A204.1 (cell line): ENCODE measurements around the gene CFAP299.
"Not testable (repeated sequence)": the region's sequence is repeated elsewhere in the genome, so short reads cannot be mapped to it uniquely, and the experiment has no call there.

ENCODE experiments used
- FAIRE-seq: peaks from 2 replicates; lab custom pipeline; 2012; peaks lifted over from hg19 to GRCh38; lab: Jason Lieb, UNC

CFAP299 gene

DNA sequence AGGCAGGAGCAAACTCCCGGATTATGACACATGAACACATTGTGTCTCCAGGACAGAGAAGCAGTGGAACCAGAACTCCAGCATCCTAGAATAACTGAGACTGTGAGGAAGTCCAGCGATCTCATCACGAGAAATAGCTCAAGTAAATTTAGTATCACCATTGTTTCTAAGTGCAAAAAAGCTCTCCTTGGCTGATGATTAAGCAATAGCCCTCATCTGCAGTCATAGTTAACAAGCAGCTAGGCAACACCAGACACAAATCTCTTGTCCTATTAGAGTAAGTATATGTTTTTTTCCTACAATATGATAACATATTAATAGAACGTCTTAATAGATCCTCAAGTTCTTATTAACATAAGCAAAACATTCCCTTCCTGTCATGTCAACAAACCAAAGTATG lies 2.4 kb upstream of the CFAP299 start:
- no peak for FAIRE-seq

DNA sequence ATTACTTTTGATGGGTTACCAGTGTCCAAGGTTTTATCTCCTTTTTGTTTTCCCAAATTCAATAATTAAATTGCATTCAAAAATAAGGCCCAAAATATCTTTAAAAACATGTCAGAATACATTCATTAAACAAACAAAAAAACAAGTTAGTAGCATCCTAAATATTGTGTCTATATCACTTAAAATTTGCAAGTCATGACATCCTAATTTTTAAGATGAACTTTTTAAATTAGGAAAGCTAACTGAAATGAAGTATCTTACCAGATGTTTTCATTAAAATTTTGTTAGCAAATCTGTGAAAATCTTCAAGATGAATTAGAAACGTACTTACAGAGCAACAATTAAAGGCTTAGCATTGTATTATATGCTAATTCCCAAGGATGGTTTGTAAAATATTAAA lies 962 bp upstream of the CFAP299 start:
- FAIRE-seq, result no peak

DNA sequence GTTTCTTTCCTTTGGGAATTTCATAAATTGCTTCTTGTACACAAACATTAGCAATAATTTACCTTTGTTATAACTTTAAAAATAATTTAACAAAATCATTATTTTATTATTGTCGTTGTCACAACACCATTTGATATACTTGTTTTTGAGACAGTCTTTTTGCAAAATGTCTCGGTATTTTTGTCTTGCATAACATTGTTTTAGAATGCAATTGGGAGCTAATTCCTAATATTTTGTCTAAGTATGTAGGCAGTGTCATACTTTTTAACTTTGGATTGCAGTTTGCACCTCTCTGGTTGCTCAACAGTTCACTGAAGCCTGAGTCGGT lies 340 bp upstream of the CFAP299 start:
- no peak for FAIRE-seq

DNA sequence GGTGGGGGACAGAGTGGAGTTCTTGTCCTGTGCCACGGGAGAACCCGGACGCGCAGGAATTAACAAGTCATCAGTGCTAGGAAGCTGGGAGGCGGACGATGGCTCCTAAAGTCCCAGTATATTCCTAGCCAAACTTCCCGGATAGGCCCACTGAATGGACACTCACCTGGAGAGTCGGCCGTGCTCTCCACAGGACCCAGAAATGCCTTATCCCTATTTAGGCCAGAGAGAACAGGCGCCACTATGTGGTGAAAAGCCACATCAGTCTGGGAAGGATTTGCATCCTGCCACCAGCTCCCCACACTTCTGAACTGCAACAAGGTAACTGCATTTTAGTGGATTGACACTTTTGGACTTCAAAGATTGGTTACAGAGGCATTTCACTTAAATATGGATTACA lies 1.1 kb downstream of the CFAP299 start:
- no peak for FAIRE-seq

- FAIRE-seq, result no peak
These were observed 4.5 kb downstream of the CFAP299 start for GRCh38 chr4:80340036-80340435.

GRCh38 chr4:80342684-80343083 lies 7.2 kb downstream of the CFAP299 start:
- FAIRE-seq, result not testable (repeated sequence)

GRCh38 chr4:80343887-80344286 lies 8.4 kb downstream of the CFAP299 start:
- no peak for FAIRE-seq

GRCh38 chr4:80360084-80360483 lies 24.6 kb downstream of the CFAP299 start:
- no peak for FAIRE-seq

- FAIRE-seq, result no peak
These were observed 25.4 kb downstream of the CFAP299 start for GRCh38 chr4:80360900-80361299.

GRCh38 chr4:80361329-80361900 lies 25.9 kb downstream of the CFAP299 start:
- FAIRE-seq, result peak; percentile 92

DNA sequence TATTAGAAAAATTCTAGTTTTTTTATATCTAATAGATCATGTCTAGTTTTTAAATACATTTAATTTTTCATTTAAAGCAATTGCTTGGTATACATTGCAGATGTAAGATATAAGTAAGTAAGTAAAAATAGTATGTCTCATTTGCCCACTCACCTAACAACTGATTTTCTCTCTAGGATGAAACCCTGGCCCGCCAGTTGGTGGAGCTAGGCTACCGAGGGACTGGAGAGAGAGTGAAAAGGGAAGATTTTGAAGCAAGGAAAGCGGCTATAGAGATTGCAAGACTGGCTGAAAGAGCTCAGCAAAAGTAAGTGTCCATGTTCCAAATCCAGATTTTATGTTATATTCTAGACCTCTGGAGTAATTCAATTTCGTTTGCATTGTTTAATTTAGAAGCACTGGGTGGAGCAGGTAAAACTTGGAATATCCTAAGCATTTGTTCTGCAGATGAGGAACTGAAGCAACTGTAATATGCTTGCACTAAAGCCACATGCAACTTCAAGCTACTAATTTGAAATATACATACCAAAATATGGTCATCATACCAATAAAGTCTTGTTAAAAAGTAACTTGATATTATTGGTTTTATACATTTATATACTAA lies 27.1 kb downstream of the CFAP299 start:
- peak; percentile 80 for FAIRE-seq

DNA sequence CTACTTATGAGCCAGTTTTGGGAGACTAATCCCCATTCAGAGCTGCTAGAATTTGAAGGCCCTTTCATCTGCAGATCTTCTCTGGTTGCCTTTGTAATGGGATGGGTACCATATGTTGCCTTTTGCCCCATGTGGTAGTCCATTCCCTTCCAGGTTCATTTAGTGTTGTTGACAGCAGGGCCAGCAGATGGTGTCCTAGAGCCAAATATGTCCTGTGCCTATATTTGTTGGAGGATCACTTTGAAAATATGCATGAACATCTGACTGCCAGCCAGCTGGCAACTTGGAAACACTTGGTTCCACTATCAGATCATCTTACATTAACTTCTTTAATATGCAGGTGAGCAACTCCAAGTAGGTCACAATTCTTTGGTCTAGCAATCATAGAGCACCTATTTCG lies 30.4 kb downstream of the CFAP299 start:
- no peak for FAIRE-seq

DNA sequence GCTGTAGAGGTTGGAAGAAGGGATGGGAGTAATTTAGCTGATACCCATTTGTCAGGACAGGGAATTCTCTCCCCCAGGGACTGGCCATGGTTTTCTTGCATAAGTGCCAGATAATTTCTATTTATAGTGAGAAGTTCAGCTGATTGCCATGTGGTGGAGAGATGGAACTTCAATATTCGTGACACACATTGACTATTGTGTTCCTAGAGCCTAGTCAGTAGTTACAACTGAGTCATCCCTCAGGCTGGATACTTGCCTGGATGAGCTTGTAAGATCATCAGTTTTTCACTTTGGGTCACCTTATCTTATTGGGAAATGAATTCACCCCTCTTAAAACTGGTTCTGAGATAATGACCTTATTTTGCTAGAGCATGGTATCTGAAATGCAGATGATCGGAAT lies 32.2 kb downstream of the CFAP299 start:
- no peak for FAIRE-seq

GRCh38 chr4:80370635-80371034 lies 35.1 kb downstream of the CFAP299 start:
- FAIRE-seq, result no peak

- no peak for FAIRE-seq
These were observed 35.5 kb downstream of the CFAP299 start for GRCh38 chr4:80371046-80371445.

DNA sequence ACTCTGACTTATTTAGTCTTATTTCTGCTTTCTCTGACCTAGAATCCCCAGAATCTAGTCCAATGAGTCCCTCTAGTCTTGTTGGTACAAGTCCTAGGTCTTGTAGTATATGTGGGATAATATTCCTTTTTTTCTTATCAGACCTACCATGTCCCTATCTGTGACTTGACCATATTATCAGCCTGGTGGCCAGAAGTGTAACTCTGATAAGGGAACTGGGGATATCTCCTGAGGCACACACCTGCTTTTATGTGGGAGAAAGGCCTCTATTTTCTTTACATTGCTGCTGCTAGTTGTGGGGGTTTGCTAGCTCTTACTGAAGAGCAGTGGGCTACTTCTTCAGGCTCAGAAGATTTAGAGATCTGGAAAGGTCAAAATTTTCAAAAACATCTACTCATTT lies 38.6 kb downstream of the CFAP299 start:
- no peak for FAIRE-seq

DNA sequence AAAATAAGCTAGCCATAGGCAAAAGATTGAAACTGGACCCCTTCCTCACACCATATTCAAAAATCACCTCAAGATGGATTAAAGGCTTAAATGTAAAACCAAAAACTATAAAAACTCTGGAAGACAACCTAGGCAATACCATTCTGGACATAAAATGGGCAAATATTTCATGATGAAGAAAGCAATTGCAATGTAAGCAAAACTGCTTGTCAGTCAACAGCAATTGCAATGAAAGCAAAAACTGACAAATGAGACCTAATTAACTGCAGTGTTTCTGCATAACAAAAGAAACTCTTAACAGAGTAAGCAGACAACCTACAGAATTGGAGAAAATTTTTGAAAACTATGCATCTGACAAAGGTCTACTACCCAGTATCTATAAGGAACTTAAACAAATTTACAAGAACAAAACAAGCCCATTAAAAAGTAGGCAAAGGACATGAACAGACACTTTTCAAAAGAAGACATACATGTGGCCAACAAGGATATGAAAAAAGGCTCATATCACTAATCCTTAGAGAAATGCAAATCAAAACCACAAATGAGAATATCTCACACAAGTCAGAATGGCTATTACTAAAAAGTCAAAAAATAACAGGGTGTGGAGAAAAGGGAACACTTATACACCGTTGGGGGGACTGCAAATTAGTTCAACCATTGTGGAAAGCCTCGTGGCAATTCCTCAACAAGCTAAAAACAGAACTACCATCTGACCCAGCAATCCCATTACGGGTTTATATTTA lies 46.7 kb downstream of the CFAP299 start:
- no peak for FAIRE-seq

GRCh38 chr4:80385397-80386280 lies 50.1 kb downstream of the CFAP299 start:
- FAIRE-seq, result no peak

- FAIRE-seq, result no peak
These were observed 50.9 kb downstream of the CFAP299 start for GRCh38 chr4:80386281-80386886.

DNA sequence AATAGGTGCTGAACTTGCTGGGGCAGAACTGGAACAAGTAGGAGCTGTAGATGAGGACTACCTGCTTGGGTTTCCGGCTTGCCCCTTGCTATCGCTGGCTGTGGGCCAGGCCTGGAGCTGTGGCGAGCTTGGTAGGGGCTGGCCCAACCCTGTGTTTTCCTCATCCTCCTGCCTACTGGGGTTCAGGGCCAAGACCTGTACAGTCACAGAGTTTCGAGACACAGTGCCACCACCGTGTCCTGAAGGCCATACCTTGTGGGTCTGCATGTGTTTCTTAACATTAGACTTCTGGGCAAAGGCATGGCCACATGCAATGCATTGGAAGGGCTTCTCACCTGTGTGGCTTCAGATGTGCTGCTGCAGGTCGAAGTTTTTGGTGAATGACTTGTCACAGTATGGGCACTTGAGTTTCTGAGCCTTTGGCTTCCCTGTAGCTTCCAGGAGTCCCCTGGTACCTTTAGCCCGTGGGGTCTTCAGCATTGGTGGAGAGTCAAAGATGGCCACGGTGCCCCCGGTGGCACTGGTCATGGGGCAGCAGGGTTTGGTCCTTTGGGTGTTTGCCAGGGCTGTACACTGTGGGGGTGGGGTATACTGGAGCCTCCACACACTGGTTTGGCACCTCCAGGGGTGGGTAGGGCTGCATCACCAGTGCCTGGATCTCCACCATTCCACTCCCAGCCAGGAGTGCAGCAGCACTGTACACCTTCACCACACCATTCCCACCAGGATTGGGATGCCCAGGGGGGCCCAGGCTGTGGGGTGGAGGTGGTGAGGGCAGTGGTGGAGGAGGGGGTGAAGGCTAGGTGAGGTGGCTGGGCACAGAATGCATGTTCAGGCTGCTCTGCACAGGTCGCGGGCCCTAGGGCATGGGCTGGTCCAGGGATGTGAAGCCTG lies 52.1 kb downstream of the CFAP299 start:
- no peak for FAIRE-seq

DNA sequence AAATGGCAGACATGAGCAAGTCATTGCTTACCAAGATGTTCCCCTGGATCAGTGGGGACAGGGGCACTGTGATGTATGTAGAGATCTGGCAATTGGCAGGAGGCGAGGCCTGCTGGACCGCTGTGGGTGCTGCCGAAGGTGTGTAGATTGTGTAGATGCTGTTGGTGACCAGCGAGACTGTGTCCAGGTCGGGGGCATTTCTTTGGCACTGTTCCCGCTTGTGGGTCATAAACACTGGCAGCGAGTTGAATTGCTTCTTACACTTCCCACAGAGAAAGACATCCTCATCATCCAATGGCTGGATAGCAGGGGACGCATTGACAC lies 52.7 kb downstream of the CFAP299 start:
- no peak for FAIRE-seq

DNA sequence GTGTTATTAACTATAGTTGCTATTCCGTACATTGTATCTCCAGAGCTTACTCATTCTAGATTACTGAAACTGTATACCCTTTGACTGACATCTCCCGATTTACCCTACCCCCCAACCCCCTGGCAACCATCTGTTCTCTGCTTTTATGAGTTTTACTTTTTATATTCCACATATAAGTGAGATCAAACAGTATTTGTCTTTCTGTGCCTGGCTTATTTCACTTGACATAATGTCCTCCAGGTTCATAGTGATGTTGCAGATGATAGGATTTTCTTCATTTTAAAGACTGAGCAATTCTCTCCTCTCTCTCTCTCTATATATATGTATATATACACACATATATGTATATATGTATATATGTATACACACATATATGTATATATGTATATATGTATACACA lies 54.6 kb downstream of the CFAP299 start:
- FAIRE-seq, result no peak
